Measurements from ENCODE around the gene LCN12. TPM values are rescaled to one million over a fixed set of nuclear protein-coding genes. Genes with fewer than 3 reads are reported as not detected.

The LCN12 gene
- total RNA-seq, 1 donor from 2014 or later: not detected

GRCh38 chr9:136950656-136951276 is 1.3 kb upstream of the LCN12 start:
- H3K9me3 Mint-ChIP-seq (ENCODE audit: unreplicated experiment): no peaks in the 10 kb centered on the region
- peak overlapping the region; percentile 40 for H3K4me3 Mint-ChIP-seq (ENCODE audit: unreplicated experiment)
- TF ChIP-seq EZH2 (IDR thresholded peaks at IDR 0.05; ENCODE audit: insufficient read depth, low read length) (no peak), CTCF (IDR thresholded peaks at IDR 0.05; ENCODE audit: insufficient read depth, low read depth, low read length) (no peak)
- Histone ChIP-seq H3K27ac (ENCODE audit: low read depth, low read length) (no peak overlapping the region), H3K36me3 (ENCODE audit: insufficient read depth, low read length) (no peaks in the 10 kb centered on the region), H3K4me3 (ENCODE audit: insufficient read depth, low read depth, low read length) (no peak overlapping the region), H2AFZ (ENCODE audit: low read depth, low read length) (peak overlapping the region; percentile 98), H3K4me2 (ENCODE audit: low read length) (peak overlapping the region; percentile 93), H3K79me2 (ENCODE audit: insufficient read depth, low read length) (no peaks in the 10 kb centered on the region), H4K20me1 (ENCODE audit: insufficient read depth, low read length) (no peaks in the 10 kb centered on the region), H3K9ac (ENCODE audit: low read length) (peak overlapping the region; percentile 72), H3K4me1 (ENCODE audit: insufficient read depth, low read length) (peaks cover 7% of the 10 kb centered on the region), H3K27me3 (ENCODE audit: insufficient read depth, low read length) (no peaks in the 10 kb centered on the region), H3K9me3 (ENCODE audit: insufficient read depth, low read depth, low read length) (no peaks in the 10 kb centered on the region)
- H3K36me3 Mint-ChIP-seq (ENCODE audit: low read depth, unreplicated experiment): no peaks in the 10 kb centered on the region
- FAIRE-seq (no peak), DNase-seq (ENCODE audit: low read depth) (no peak)
- peaks cover 7% of the 10 kb centered on the region for H3K27me3 Mint-ChIP-seq (ENCODE audit: low read depth, unreplicated experiment)
- H3K27ac Mint-ChIP-seq (ENCODE audit: unreplicated experiment): no peak overlapping the region
- H3K4me1 Mint-ChIP-seq (ENCODE audit: low read depth, unreplicated experiment): no peaks in the 10 kb centered on the region

- FAIRE-seq (no peak), DNase-seq (ENCODE audit: low read depth) (no peak)
- no peak overlapping the region for H3K4me3 ChIP-seq (ENCODE audit: insufficient read depth, low read depth, low read length)
- H2AFZ ChIP-seq (ENCODE audit: low read depth, low read length): no peak overlapping the region
- peaks cover 10% of the 10 kb centered on the region for H3K27me3 Mint-ChIP-seq (ENCODE audit: low read depth, unreplicated experiment)
- no peaks in the 10 kb centered on the region for H3K27me3 ChIP-seq (ENCODE audit: insufficient read depth, low read length)
- H3K36me3 ChIP-seq (ENCODE audit: insufficient read depth, low read length): no peaks in the 10 kb centered on the region
- no peak overlapping the region for H3K4me3 Mint-ChIP-seq (ENCODE audit: unreplicated experiment)
- no peaks in the 10 kb centered on the region for H3K4me1 Mint-ChIP-seq (ENCODE audit: low read depth, unreplicated experiment)
- H3K36me3 Mint-ChIP-seq (ENCODE audit: low read depth, unreplicated experiment): no peaks in the 10 kb centered on the region
- H3K9ac ChIP-seq (ENCODE audit: low read length): no peak overlapping the region
- peaks cover 3% of the 10 kb centered on the region for H3K9me3 Mint-ChIP-seq (ENCODE audit: unreplicated experiment)
- H3K4me1 ChIP-seq (ENCODE audit: insufficient read depth, low read length): peaks cover 7% of the 10 kb centered on the region
- TF ChIP-seq EZH2 (IDR thresholded peaks at IDR 0.05; ENCODE audit: insufficient read depth, low read length) (no peak), CTCF (IDR thresholded peaks at IDR 0.05; ENCODE audit: insufficient read depth, low read depth, low read length) (no peak)
- no peak overlapping the region for H3K27ac ChIP-seq (ENCODE audit: low read depth, low read length)
- no peaks in the 10 kb centered on the region for H4K20me1 ChIP-seq (ENCODE audit: insufficient read depth, low read length)
- H3K27ac Mint-ChIP-seq (ENCODE audit: unreplicated experiment): no peak overlapping the region
- no peak overlapping the region for H3K4me2 ChIP-seq (ENCODE audit: low read length)
- H3K79me2 ChIP-seq (ENCODE audit: insufficient read depth, low read length): no peaks in the 10 kb centered on the region
- no peaks in the 10 kb centered on the region for H3K9me3 ChIP-seq (ENCODE audit: insufficient read depth, low read depth, low read length)
These were observed 313 bp downstream of the LCN12 start for GRCh38 chr9:136952321-136952850.

All from astrocyte (in vitro differentiated cells and primary cell).